HL-60/S4 treated with retinoic acid at 250 ng/mL for 4 days and 3 days (cell line): ENCODE measurements around the gene AGPS.

Source experiments
- in situ Hi-C: fragments of 300-500 bp; cut with MboI; formaldehyde crosslinking; loops from 2 replicates; pipeline ENCODE4 v1.7.0; 2022; ENCODE audit warnings: low sequenced_read_pairs

Gene AGPS

GRCh38 chr2:177582000-177582399 is 189.4 kb downstream of the AGPS start:
- in situ Hi-C loops = no loop called here

- in situ Hi-C loops = no loop called here
Measured at GRCh38 chr2:177584030-177584692, 191.6 kb downstream of the AGPS start.

- in situ Hi-C loops = no loop called here
Measured at GRCh38 chr2:177585234-177585863, 192.8 kb downstream of the AGPS start.

DNA sequence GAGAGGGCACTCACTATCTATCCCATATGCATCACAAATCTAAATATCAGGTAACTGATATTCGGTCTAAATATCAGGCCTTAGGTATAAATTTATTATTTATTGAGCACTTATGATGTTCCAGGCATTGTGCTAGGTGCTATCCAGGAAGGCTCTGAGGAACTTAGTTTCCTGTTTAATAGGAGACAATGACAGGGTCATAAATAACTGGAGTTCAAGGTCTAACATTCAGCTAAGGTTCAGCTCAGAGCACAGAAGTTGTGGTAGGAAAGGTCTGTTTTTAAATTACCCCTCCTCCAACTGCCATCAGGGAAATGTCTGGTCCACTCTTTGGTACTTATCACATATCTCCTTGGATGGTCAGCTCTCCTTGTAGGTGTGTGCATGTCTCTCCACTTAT is 193.6 kb downstream of the AGPS start:
- in situ Hi-C loops = no loop called here

- in situ Hi-C loops = no loop called here
Measured at GRCh38 chr2:177587371-177587770, 194.8 kb downstream of the AGPS start.

DNA sequence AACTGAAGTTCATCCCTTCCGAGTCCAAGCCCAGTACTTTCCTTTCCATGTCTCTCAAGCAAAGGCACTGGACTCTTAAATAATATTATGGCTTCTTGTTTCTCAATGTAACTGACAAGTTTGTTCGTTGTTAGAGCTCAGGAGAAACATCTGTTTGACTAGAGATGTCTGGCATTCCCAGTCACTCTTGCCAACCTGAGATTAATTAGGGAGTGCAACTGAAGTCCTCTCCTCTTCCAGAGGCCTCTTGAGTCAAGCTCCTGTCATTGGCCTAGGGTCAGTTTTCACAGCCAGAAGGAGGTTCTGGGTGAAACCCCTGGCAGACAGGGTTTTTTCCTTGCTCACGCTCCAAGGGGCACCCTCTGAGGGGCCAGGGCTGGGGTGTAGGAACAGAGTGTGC is 196.1 kb downstream of the AGPS start:
- in situ Hi-C loops = no loop called here

DNA sequence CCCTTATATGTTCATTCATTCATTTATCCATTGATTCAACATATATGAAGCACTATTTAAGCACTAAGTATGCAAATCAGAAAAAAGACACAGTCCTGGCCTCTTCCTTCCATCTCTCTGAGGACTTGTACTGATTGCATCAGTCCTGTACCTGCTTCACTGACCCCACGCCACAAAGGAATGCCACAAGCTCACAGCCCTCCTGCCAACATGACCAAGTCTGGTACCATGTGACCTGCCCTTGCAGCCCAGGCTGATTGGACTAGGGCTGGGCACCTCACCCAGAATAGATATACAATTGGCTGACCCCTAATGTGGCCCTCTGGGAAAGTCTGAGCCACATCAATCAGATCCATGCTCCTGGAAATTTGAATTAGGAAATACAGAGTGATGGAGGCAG is 196.6 kb downstream of the AGPS start:
- in situ Hi-C loops = no loop called here

DNA sequence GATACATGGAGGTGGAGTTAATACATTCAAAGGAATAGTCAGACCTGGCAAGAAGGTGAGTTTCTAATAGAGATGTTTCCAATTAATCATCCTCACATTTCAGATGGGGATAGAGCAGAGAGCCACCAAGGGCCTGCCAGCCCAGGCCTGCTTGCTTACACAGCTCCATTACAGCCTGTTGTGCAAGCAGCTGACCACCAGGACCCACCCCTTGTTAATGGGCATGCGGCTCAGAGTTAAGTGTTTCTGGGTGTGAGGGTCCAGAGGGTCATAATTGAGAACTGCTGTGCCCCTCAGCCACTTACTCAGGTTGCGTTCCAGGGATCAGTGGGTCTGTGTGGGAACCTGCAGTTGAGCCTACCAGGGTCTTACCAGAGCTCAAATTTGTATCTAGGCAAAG is 199.8 kb downstream of the AGPS start:
- in situ Hi-C loops = no loop called here

DNA sequence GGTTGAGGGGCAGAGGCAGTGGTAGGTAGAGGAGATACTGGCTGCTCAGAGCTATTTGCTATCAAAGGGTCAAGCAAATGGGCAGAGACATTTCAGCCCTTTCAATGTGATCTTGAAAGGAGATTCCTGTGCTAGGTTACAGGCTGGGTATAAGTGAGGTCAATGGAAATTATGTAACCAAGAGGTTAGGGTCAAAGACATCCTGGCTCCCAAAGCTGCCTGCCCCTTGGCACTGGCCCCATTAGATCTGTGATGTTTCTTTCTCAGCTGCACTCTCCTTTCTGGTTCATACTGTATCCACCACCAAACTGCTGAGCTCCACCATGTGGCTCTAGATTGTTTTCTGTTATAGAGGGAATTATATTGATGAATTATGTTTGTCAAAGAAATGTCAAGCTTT is 200.4 kb downstream of the AGPS start:
- in situ Hi-C loops = no loop called here

DNA sequence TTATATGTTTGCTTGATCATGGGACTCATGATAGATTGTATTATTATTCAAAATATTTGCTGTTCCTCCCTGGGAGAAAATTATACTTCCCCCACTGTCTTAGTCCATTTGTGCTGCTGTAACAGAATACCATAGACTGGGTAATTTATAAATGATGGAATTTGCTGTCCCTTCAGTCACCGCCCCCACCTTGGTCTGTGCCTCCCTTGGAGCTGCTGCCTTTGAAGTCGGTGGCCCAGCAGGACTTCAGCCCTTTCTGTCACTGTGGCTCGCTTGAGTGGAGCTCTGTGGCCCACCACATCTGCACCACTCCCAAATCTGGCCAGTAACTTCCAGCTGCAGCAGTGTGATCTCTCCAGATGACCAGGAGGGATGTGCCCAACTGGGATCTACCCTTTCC is 200.8 kb downstream of the AGPS start:
- in situ Hi-C loops = no loop called here
